Hepatic stellate cell (primary cell): Measurements from ENCODE around the gene THSD7B.
"Not testable (repeated sequence)": the region's sequence is repeated elsewhere in the genome, so short reads cannot be mapped to it uniquely, and the experiment has no call there.

ENCODE experiments used
- DNase-seq: peaks from one replicate; pipeline ENCODE4 v3.0.0; 2011; ENCODE audit warnings: low spot score

Gene THSD7B

DNA sequence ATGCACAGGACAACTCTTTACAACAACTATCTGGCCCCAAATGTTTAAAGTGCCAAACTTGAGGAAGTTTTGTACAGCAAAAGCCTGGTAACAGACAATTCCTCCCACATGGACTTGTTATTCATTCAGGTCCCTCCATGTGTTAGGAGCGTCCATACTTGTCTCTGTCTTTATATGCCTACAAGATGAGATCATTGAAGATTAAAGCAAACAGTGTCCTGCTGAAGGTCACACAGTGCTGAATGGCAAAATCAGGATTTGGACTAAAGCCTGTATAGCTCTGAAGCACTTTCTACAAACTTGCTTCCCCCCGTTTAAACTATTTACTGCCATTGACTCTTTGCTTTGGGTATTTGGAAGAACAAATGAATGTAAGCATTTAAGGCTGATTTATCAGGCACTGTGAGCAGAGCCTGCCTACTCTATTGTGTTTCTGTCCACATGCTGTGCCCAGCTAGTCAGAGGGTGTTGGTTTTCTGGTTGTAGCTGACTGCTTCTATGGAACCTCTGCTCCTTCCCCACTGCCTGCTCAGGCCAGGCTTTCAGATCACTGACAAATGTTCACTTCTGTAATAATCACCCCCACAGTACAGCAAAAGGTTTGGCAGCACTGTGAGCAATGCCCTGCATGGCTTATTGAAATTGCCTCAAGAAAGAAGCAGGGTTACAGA, 274.3 kb downstream of the THSD7B start:
- no peak for DNase-seq

DNA sequence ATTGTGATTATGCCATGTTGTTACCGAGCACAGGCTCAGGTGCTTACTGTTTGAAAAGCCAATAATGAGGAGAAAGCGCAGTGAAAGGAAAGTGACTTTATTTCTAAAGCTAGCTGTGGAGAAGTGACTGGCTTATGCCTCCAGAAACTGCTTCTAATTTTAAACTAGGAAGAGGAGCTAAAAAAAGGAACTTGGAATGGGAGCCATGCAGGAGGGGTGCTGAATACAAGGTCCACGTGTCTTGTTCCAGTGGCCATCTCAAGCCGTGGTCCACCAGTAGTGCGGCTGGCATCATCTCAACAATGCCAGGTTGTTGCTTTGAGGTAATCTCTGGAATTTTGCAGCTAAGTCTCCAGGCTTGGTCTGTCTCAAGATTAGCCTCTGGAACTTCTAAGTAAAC, 282.0 kb downstream of the THSD7B start:
- DNase-seq: no peak

- DNase-seq: no peak
These were observed 283.1 kb downstream of the THSD7B start for GRCh38 chr2:137048455-137048854.

- DNase-seq: no peak
These were observed 284.2 kb downstream of the THSD7B start for GRCh38 chr2:137049518-137049917.

- no peak for DNase-seq
These were observed 285.6 kb downstream of the THSD7B start for GRCh38 chr2:137050949-137051348.

- no peak for DNase-seq
These were observed 286.5 kb downstream of the THSD7B start for GRCh38 chr2:137051778-137052398.

DNA sequence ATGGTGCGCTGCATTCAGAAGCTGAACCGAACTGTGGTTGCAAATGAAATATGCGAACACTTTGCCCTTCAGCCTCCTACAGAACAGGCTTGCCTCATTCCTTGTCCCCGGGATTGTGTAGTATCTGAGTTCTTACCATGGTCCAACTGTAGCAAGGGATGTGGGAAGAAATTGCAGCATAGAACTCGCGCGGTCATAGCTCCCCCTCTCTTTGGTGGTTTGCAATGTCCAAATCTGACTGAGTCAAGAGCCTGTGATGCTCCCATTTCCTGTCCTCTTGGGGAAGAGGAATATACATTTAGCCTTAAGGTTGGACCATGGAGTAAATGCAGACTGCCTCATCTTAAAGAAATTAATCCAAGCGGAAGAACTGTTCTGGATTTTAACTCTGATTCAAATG, 291.4 kb downstream of the THSD7B start:
- DNase-seq: no peak

DNA sequence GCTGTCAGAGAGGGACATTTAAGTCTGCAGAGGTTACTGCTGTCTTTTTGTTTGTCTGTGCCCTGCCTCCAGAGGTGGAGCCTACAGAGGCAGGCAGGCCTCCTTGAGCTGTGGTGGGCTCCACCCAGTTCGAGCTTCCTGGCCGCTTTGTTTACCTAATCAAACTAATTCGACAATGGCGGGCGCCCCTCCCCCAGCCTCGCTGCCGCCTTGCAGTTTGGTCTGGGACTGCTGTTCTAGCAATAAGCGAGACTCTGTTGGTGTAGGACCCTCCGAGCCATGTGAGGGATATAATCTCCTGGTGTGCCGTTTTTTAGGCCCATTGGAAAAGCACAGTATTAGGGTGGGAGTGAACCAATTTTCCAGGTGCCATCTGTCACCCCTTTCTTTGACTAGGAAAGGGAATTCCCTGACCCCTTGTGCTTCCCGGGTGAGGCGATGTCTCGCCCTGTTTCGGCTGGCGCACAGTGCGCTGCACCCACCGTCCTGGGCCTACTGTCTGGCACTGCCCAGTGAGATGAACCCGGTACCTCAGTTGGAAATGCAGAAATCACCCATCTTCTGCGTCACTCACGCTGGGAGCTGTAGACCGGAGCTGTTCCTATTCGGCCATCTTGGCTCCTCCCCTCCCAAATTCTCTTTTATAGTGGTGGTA, 310.9 kb downstream of the THSD7B start:
- not testable (repeated sequence) for DNase-seq

DNA sequence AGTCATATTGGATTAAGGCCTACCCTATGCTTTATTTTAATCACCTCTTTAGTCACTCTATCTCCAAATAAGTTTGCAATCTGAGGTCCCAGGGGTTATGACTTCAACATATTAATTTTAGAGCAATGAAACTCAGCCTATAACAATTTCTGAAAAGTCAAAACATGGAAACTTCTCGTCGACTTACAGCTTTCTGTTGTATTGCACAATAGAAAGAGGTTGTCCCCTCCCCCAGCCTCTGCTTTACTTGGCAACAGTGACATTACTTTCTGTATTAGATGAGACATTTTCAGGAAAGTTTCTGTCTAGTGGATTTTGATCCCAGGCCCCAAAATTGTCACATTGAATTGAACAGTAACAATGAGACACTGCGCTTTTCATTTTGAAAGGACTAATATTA, 326.4 kb downstream of the THSD7B start:
- no peak for DNase-seq

- DNase-seq: no peak
These were observed 327.8 kb downstream of the THSD7B start for GRCh38 chr2:137093116-137093515.

DNA sequence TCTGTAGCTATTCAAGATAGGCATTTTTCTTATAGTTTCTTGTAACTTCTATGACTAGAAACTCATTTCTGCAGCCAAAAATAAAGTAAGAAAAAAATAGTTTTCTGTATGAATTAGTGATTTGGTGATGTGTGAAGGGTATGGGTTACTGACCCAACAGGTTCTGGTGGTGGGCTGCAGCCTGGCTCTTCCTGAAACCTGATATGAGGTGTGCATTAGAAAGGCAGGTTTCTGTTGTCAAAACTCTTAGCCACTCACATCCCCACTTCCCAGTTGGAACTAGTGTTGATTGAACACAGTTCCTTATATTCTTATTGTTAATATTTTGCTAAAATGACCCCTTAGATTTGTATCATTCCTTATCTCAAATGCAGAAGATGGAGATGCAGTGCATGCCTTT, 330.8 kb downstream of the THSD7B start:
- no peak for DNase-seq

DNA sequence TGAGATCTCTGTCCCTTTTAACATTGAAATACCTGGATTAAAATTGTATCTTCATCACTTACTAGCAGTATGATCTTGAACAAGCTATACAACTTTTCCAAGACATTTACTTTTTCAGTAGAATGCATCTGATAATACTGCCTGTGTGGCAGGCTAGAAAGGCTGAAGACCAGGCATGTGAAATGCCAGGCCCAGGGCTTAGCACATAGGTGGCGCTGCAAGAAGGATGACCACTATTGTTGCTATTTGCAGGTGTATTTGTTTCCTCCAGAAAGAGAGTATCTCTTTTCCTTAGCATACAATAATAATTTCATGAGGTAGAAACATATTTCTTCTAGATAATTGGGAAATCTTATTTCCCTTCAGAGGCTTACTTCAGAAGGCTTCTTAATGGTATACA, 331.3 kb downstream of the THSD7B start:
- DNase-seq: no peak

GRCh38 chr2:137101814-137102213, 336.5 kb downstream of the THSD7B start:
- not testable (repeated sequence) for DNase-seq

- DNase-seq: no peak
These were observed 342.6 kb downstream of the THSD7B start for GRCh38 chr2:137107904-137108303.

GRCh38 chr2:137111896-137112295, 346.6 kb downstream of the THSD7B start:
- DNase-seq: no peak

- DNase-seq: no peak
These were observed 349.9 kb downstream of the THSD7B start for GRCh38 chr2:137115081-137115794.

GRCh38 chr2:137115795-137116089, 350.4 kb downstream of the THSD7B start:
- DNase-seq: no peak

DNA sequence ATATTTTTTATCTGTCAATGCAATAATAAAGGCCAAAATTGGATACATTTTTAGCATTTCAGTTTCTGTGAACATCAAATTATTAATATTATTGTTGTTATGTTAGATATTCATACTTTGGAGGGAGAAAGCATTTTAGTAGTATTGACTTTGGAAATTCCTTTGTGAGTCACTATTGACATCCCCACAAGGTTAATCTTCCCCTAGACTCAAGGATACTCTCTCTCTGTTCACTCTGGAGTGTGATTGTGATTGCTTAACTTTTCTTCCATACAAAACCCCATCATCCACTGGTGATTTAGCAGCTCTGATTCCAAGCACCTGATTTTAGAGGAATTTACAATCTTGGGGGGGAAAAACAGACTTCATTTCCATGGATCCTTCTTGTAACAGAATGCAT, 352.0 kb downstream of the THSD7B start:
- DNase-seq: peak; percentile 25

- no peak for DNase-seq
These were observed 352.8 kb downstream of the THSD7B start for GRCh38 chr2:137118140-137118539.

- peak; percentile 24 for DNase-seq
These were observed 357.9 kb downstream of the THSD7B start for GRCh38 chr2:137123226-137123625.

- DNase-seq: no peak
These were observed 367.9 kb downstream of the THSD7B start for GRCh38 chr2:137133225-137133624.

- DNase-seq: no peak
These were observed 372.9 kb downstream of the THSD7B start for GRCh38 chr2:137138263-137138662.

DNA sequence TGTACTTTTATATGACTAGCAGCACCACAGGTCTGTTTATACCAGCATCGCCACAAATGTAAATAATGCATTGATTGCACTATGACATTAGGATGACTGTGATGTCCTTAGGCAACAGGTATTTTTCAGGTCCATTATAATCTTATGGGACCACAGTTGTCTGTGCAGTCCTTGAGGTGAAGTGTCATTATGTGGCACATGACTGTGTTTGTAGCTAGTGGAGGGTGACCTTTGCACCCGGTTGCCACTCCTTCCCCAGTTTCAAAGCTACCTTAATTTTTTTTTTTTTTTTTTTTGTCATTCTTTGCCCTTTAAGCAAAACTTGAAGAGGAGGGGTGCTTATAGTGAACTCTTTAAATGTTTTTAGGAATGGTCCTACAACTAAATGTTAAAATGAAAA, 386.4 kb downstream of the THSD7B start:
- DNase-seq: no peak
